WERI-Rb-1 (cell line): ENCODE results near the gene SYNE2.

Experiments
- DNase-seq: peaks from one replicate; pipeline ENCODE4 v3.0.0-alpha.2; 2020
- H3K27ac ChIP-seq: fragments of 250-450 bp; sonication (Bioruptor Pico); 2 replicates; pipeline ENCODE4 v1.5.1; 2020; ENCODE audit warnings: mild to moderate bottlenecking, moderate library complexity
- H3K27me3 ChIP-seq: fragments of 250-450 bp; sonication (Bioruptor Pico); 2 replicates; pipeline ENCODE4 v1.5.1; 2021; ENCODE audit warnings: mild to moderate bottlenecking, low read depth, moderate library complexity; ENCODE audit not compliant: insufficient read depth, severe bottlenecking
- H3K36me3 ChIP-seq: fragments of 250-450 bp; sonication (Bioruptor Pico); 2 replicates; pipeline ENCODE4 v1.5.1; 2020; ENCODE audit warnings: mild to moderate bottlenecking, moderate library complexity
- H3K4me3 ChIP-seq: 2 replicates; pipeline ENCODE4 v1.5.1; 2011; ENCODE audit warnings: low read depth, mild to moderate bottlenecking, control low read depth, low read length
- H3K9me3 ChIP-seq: fragments of 250-450 bp; sonication (Bioruptor Pico); 2 replicates; pipeline ENCODE4 v1.5.1; 2021; ENCODE audit warnings: mild to moderate bottlenecking, moderate library complexity; ENCODE audit not compliant: severe bottlenecking
- CTCF ChIP-seq: IDR thresholded peaks from 2 replicates; pipeline ENCODE4 v1.5.1; 2011; ENCODE audit warnings: low read depth, mild to moderate bottlenecking, control low read depth, inconsistent platforms, low read length

Gene SYNE2

DNA sequence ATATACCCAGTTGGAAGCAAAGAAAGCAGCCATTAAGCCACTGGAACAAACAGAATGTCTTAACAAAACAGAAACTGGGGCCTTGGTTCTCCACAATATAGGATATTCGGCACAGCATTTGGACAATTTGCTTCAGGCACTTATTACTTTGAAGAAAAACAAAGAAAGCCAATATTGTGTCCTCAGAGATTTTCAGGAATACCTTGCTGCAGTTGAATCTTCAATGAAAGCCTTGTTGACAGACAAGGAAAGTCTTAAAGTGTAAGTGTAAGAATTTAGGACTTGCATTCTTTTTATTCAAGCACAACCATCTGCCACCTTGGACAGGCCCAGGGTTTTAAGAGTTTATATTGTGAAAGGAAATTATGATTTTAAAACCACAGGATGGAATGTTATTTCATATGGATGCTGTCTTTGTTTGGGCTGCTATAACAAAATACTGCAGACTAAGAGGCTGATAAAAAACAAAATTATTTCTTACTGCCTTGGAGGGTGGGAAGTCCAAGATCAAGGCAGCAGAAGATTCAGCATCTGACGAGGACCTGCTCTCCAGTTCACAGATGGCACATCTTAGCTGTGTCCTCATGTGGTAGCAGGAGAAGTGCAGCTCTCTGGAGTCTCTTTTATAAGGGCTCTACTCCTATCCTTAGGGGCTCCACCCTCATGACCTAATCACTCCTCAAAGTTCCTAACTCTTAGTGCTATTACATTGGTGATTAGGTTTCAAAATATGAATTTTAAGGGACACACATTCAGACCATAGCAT lies 197.0 kb downstream of the SYNE2 start:
- no peak for TF ChIP-seq CTCF
- peaks cover 39% of the 10 kb centered on the region for H3K36me3 ChIP-seq
- no peaks in the 10 kb centered on the region for H3K9me3 ChIP-seq

DNA sequence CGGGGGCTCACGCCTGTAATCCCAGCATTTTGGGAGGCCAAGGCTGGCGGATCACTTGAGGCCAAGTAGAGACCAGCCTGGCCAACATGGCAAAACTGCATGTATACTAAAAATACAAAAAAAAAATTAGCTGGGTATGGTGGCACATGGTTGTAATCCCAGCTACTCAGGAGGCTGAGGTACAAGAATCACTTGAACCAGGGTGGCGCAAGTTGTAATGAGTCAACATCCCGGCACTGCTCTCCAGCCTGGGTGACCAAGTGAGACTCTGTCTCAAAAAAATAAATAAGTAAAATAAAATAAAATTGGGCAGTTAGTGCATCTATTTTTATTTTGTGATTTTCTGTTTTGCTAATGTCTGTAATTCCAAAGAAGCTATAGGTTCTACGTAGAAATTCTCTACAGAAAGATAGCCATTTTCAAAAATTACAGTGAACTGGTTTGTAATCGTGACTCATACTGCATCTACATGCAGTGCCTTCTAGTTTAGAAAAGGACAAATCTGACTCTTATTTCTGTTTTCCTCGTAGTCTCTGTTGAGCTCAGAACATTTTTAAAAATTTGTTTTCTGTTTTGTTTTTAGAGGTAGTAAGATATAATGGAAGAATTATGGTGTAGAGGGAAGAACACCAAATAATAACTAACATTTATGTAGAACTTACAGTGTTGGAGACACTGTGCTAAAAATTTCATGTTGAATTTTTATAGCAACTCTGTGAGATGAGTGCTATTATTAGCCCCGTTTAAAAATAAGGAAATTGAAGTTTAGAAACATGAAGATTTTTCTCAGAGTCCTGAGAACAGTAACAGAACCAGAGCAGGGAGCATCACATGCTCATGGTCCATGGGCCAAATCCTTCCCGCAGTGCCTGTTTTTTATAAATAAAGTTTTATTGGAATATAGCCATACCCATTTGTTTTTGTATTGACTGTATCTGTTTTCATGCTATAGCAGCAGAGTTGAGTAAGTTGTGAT lies 201.2 kb downstream of the SYNE2 start:
- DNase-seq: no peak
- peaks cover 32% of the 10 kb centered on the region for H3K36me3 ChIP-seq
- H3K27me3 ChIP-seq: no peaks in the 10 kb centered on the region
- TF ChIP-seq CTCF: no peak
- H3K4me3 ChIP-seq: no peak overlapping the region
- H3K9me3 ChIP-seq: no peaks in the 10 kb centered on the region
- H3K27ac ChIP-seq: no peak overlapping the region

More for the DNA sequence above, 197.0 kb downstream of the SYNE2 start:
- Histone ChIP-seq H3K4me3 (no peak overlapping the region), H3K27ac (no peak overlapping the region), H3K27me3 (no peaks in the 10 kb centered on the region)
- no peak for DNase-seq

GRCh38 chr14:64059454-64060198 lies 206.8 kb downstream of the SYNE2 start:
- Histone ChIP-seq H3K9me3 (no peaks in the 10 kb centered on the region), H3K27ac (no peak overlapping the region), H3K27me3 (no peaks in the 10 kb centered on the region), H3K36me3 (peaks cover 25% of the 10 kb centered on the region), H3K4me3 (no peak overlapping the region)
- DNase-seq: no peak
- no peak for TF ChIP-seq CTCF

- Histone ChIP-seq H3K9me3 (no peaks in the 10 kb centered on the region), H3K27ac (no peak overlapping the region), H3K4me3 (no peak overlapping the region), H3K27me3 (no peaks in the 10 kb centered on the region), H3K36me3 (peaks cover 27% of the 10 kb centered on the region)
- no peak for TF ChIP-seq CTCF
- no peak for DNase-seq
Observed at GRCh38 chr14:64060199-64060545, 207.4 kb downstream of the SYNE2 start.

- Histone ChIP-seq H3K4me3 (no peak overlapping the region), H3K27me3 (no peaks in the 10 kb centered on the region), H3K9me3 (no peaks in the 10 kb centered on the region), H3K27ac (no peak overlapping the region), H3K36me3 (peaks cover 27% of the 10 kb centered on the region)
- peak; percentile 71 for TF ChIP-seq CTCF
- peak; percentile 21 for DNase-seq
Observed at GRCh38 chr14:64060648-64061096, 207.9 kb downstream of the SYNE2 start.
